Fibroblast of mammary gland (primary cell): ENCODE data around the gene AFAP1.
A peak's percentile ranks its signal among the peaks of the same experiment; 100 is the strongest.

Experiments
- DNase-seq: peaks from one replicate; pipeline ENCODE4 v3.0.0-alpha.2; 2010; ENCODE audit warnings: low read depth
- H3K4me3 ChIP-seq: 2 replicates; pipeline ENCODE4 v1.5.1; 2011; ENCODE audit warnings: low read depth, mild to moderate bottlenecking, low read length, moderate library complexity; ENCODE audit not compliant: control insufficient read depth
- CTCF ChIP-seq: conservative IDR thresholded peaks from 2 replicates; pipeline ENCODE4 v1.5.1; 2011; ENCODE audit warnings: low read depth, low read length, inconsistent platforms; ENCODE audit not compliant: control insufficient read depth, insufficient read depth

The AFAP1 gene

DNA sequence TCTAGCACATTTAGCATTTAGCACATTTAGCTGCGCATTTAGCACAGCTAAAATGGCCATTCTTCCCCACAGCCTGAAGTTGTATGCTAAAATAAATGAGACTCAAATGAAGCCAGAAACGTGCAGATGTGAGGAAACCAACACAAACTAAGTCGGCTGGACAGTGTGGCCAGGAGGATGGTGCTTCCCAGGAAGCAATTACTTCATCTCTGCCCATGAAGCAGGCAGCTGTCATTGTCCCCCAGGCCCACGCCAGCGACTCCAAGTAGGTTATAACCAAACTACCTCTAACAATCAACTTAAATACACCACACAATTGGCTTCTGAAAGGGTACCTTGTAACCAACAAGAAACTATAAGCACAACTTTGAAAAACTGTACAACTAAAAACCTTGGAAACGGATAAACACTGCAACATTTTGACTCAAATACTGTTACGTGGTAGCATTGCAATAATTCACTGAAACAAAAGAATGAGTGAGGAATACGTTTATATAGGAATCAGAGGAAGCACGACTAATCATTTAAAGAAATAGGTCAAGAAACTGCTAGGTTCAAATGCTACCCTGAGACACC lies 39.2 kb downstream of the AFAP1 start:
- no peak overlapping the region for H3K4me3 ChIP-seq
- DNase-seq, result no peak
- no peak for TF ChIP-seq CTCF

- TF ChIP-seq CTCF, result no peak
- no peak for DNase-seq
- H3K4me3 ChIP-seq, result no peak overlapping the region
Measured at GRCh38 chr4:7899184-7899869, 40.3 kb downstream of the AFAP1 start.

- no peak for TF ChIP-seq CTCF
- no peak overlapping the region for H3K4me3 ChIP-seq
- DNase-seq, result no peak
Measured at GRCh38 chr4:7898385-7898784, 41.3 kb downstream of the AFAP1 start.

DNA sequence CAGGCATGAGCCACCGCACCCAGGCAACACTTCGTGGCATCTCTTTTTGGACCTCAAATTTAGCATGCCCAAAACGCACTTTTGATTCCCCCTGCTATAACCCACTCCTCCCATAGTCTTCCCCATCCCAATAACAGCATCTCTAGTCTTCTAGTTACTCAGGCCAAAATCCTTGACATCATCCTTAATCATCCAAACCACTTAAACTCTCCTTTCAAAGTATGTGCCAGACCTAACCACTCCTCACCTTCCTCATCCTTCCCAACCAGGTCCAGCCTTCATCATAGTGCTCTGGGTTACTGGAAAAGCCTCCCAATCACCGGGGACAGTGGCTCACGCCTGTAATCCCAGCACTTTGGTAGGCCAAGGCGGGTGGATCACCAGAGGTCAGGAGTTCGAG lies 41.9 kb downstream of the AFAP1 start:
- DNase-seq, result peak; percentile 69
- no peak for TF ChIP-seq CTCF
- H3K4me3 ChIP-seq, result no peak overlapping the region

GRCh38 chr4:7894677-7895181 lies 44.9 kb downstream of the AFAP1 start:
- no peak for DNase-seq
- TF ChIP-seq CTCF, result no peak
- no peak overlapping the region for H3K4me3 ChIP-seq

DNA sequence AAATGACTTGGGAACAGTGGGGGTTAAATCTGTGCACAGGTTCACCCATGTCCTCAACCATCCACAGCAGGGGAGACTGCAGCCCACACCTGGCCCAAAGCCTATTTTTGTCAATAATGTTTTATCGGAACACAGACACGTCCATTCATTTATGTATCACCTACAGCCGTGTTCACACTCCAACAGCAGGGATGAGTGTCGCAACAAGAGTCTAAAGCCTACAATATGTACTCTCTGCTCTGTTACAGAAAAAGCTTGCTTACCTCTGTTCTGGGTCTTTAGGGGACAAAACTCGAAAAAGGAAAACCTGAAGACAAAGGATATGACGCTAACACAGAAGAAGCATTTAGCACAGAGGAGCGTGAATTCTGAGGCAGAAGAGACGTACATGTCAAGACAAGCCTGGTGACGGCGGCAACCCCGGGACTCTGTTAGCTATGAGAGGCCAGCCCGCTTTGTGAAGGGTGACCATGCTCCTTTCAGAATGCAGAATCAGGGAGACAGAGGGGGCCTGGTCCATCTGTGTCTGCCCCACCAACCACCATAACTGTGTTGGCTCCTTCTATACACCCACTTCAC lies 45.5 kb downstream of the AFAP1 start:
- H3K4me3 ChIP-seq, result no peak overlapping the region
- DNase-seq, result no peak
- TF ChIP-seq CTCF, result no peak
